ENCODE results near the gene UXS1. TPM values are rescaled to one million over a fixed set of nuclear protein-coding genes. Genes with fewer than 3 reads are reported as not detected.
A peak's percentile ranks its signal among the peaks of the same experiment; 100 is the strongest.

UXS1 gene
- total RNA-seq, 4 donors from 2014 or later: 8.0 to 46.9 (median 18.4) TPM

DNA sequence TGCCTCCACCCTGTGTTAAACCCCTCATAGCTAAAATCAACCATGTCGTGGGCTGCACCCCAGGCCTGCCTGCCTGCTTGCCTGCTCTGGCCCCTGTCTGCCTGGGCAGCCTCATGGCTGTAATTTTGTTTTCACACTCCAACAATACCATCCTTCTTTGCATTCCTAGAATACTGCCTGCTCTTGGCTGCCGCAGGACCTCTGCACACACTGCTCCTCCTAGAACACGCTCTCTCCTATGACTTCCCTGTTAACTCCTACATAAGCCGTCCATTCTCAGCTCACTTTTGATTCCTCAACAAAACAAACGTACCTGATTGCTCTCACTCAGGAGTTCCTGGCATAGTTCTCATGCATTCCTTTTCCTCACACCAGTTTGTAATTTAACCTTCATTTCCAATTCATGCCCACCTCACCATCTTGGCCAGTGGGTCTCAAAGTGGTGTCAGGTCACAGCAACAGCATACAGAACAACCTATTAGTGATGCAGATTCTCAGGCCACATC, 2.5 kb downstream of the UXS1 start:
- Histone ChIP-seq H3K4me3 (no peak overlapping the region), H3K27ac (no peak overlapping the region), H3K9me3 (no peaks in the 10 kb centered on the region), H3K36me3 (no peaks in the 10 kb centered on the region), H3K27me3 (no peaks in the 10 kb centered on the region), H3K4me1 (peaks cover 15 to 17% of the 10 kb centered on the region in 2 donors)
- ATAC-seq: no peak
- DNase-seq: no peak
- TF ChIP-seq POLR2A (IDR thresholded peaks at IDR 0.05) (no peak), CTCF (IDR thresholded peaks at IDR 0.05 in 4 of 5, conservative IDR thresholded peaks at IDR 0.05 in 1 of 5) (no peak)
- intact Hi-C loops (cut with DNase I; ENCODE audit: low total_unique reads) (loop anchor here (5.0 to 10.0 kb wide), 3 partner anchors 74 to 857 kb away; partner anchors contain the start of gene C2orf49), in situ Hi-C loops (cut with MboI; ENCODE audit: low sequenced_read_pairs in 4 of 4) (no loop called here)

DNA sequence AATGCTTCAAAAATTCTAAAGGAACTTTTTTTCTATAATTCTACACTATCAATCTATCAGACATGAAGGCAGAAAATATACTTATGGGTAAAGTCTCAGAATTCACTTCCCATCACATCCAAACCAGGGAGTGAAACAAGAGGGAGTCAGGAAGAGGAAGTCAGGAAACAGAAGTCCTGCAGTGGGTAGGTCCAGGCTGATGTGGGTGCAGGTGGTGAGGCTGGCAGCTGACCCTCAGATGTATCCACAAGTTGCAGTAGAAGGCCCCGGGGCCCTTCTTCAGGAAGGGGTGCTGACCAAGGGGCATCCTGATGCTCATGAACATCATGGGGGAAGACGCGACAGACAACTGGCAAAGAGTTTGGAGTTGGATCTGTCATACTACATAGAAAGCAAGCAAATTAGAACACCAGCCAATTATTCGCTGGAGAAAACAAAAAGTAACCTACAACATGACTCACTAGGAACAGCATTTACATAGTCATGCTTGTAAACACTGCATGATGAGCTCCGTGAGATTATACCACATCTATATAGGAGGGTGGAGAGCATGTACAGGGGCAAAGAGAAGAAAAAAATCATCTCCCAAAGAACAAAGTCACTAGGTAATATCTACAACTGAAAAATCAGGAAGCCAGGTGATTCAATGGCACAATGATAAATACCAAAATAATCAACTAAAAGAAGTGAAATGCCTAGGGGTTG, 4.2 kb downstream of the UXS1 start:
- intact Hi-C loops (cut with DNase I; ENCODE audit: low total_unique reads): loop anchor here (5.0 to 10.0 kb wide), 3 partner anchors 73 to 855 kb away; partner anchors contain the start of gene C2orf49
- no peak overlapping the region for H3K4me3 ChIP-seq
- H3K36me3 ChIP-seq: no peaks in the 10 kb centered on the region
- TF ChIP-seq POLR2A (IDR thresholded peaks at IDR 0.05) (no peak), CTCF (IDR thresholded peaks at IDR 0.05 in 4 of 5, conservative IDR thresholded peaks at IDR 0.05 in 1 of 5) (no peak)
- no peaks in the 10 kb centered on the region for H3K9me3 ChIP-seq
- in situ Hi-C loops (cut with MboI; ENCODE audit: low sequenced_read_pairs in 4 of 4): no loop called here
- no peak for ATAC-seq
- no peaks in the 10 kb centered on the region for H3K27me3 ChIP-seq
- DNase-seq: no peak
- peaks cover 11 to 14% of the 10 kb centered on the region in 2 donors for H3K4me1 ChIP-seq
- H3K27ac ChIP-seq: peak overlapping the region in 1 of 4 donors; percentile 25

DNA sequence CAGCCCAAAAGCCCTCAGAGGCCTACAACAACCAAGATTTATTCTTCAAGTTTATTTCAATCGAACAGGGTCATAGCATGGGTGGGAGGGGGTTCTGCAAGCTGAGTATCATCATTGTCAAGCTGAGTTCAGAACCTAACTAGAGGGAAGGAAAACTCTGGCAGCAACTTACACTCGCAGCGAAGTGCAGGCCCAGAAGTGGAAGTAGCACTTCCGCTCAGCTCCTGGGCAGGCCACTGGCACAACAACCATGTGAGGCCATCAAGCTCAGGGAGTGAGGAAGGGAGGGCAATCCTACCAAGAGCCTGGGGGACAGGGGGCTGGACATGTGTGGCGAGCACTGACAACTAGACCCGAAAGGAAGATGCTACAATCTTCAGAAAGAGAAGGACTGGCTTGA, 4.8 kb downstream of the UXS1 start:
- peaks cover 9 to 11% of the 10 kb centered on the region in 2 donors for H3K4me1 ChIP-seq
- ATAC-seq: no peak
- intact Hi-C loops (cut with DNase I; ENCODE audit: low total_unique reads): no loop called here
- in situ Hi-C loops (cut with MboI; ENCODE audit: low sequenced_read_pairs in 4 of 4): no loop called here
- no peak for DNase-seq
- no peak overlapping the region for H3K4me3 ChIP-seq
- TF ChIP-seq POLR2A (IDR thresholded peaks at IDR 0.05) (no peak), CTCF (IDR thresholded peaks at IDR 0.05 in 4 of 5, conservative IDR thresholded peaks at IDR 0.05 in 1 of 5) (no peak)
- peak overlapping the region in 1 of 4 donors; percentile 25 for H3K27ac ChIP-seq
- no peaks in the 10 kb centered on the region for H3K9me3 ChIP-seq
- no peaks in the 10 kb centered on the region for H3K27me3 ChIP-seq
- no peaks in the 10 kb centered on the region for H3K36me3 ChIP-seq

DNA sequence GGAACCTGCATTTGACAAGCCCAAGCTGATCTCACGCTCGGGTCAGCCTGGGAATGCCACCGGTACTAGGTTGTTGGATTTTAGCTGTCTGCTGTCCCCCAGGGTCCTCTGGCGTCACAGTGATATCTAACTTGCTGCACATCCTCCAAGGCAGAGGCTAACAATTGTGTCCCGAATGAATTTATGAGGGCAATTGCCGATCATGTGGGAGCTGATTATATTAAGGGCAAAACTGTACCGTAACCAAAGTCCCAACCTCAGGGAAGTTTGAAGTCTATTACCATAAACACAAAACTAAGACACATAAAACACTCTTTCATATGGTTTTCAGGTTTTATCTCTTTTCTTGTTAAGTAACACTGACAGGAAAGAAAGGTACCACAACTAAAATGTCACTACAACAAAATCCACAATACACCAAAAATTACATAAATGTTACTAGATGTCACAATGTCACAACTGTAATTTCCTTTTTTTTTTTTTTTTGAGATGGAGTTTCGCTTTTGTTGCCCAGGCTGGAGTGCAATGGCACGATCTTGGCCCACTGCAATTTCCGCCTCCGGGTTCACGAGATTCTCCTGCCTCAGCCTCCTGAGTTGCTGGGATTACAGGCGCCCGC, 6.7 kb downstream of the UXS1 start:
- no peak for ATAC-seq
- TF ChIP-seq CTCF (IDR thresholded peaks at IDR 0.05 in 4 of 5, conservative IDR thresholded peaks at IDR 0.05 in 1 of 5) (no peak), POLR2A (IDR thresholded peaks at IDR 0.05) (no peak)
- no peaks in the 10 kb centered on the region for H3K9me3 ChIP-seq
- no peak overlapping the region for H3K27ac ChIP-seq
- DNase-seq: no peak
- peaks cover 0 to 11% of the 10 kb centered on the region in 2 donors for H3K4me1 ChIP-seq
- in situ Hi-C loops (cut with MboI; ENCODE audit: low sequenced_read_pairs in 4 of 4): no loop called here
- H3K27me3 ChIP-seq: no peaks in the 10 kb centered on the region
- no peaks in the 10 kb centered on the region for H3K36me3 ChIP-seq
- intact Hi-C loops (cut with DNase I; ENCODE audit: low total_unique reads): no loop called here
- H3K4me3 ChIP-seq: no peak overlapping the region

Data from gastrocnemius medialis (tissue), 4 donors.